A204.1 (cell line): ENCODE measurements around the gene SEMA6D.

Source experiments
- FAIRE-seq: peaks from 2 replicates; lab custom pipeline; 2012; peaks lifted over from hg19 to GRCh38; lab: Jason Lieb, UNC

SEMA6D gene

DNA sequence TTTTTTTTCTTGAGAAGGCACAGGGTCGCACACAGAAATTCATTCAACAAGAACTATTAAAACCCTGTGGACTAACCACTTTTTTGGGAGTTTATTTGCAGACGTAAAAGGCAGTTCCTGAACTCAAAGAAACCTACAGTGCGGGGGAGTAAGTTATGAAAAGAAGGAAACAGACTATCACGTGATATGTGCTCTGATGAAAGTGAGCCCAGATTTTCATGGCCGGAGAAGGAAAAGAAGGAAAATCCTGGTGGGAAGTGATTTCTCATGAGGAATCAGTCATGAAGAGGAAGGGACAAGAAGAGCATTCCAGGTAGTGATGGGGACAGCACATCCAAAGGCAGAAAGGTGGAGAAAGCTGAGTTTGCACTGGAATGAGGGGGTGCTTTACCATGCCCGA, 26.1 kb downstream of the SEMA6D start:
- FAIRE-seq, result no peak

DNA sequence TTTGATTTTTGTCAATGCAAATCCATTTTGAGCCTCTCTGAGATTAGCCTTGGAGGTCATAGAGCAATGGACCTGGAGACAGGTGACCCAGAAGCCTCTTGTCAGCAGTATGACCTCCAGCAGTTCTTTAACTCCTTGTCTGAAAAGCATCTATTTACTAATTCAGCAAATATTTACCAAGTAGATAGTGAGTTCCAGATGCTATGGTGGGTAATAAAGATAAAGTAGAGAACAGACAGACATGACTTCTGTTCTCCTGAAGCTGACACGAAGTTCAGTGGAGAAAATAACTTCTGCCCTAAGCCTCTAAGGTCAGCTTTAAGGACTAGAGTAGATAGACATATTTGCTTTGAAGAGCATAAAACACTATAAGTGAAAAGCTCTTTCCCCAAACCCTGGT, 26.6 kb downstream of the SEMA6D start:
- no peak for FAIRE-seq

DNA sequence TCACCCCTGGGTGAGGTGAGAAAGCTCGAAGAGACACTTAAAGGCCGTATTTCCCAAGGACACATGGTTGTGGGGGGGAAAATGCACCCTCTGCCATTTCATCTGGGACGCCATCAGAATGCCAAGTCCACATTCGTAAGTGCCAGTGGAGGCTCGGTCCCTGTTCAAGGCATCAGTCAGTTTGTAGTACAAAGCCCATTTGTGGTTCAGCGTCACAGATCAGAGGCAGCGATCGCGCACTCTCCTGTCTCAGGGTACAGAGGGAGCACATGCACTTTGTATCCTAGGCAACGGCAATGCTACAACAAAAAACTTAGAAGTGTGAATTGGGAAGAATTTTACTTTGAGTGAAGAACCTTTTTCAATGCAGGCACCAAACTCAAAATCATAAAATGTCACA, 27.2 kb downstream of the SEMA6D start:
- no peak for FAIRE-seq

DNA sequence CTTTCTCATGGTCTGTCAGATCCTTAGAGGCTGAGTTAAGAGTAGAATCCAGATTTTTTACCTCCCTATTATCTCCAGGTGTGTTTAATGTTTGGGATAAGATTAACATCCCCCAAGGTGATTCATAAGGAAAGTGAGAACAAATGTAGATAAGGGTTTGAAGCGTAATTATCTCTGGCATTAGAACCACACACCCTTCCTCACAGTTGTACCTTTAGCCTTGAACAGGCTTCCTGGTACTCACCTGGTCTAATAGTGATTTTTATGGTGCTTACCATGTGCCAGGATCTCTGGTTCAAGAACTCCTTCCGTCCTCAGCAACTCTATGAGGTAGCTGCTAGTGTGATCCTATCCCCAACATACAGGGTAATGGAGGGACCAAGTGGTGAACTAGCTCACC, 27.7 kb downstream of the SEMA6D start:
- no peak for FAIRE-seq

DNA sequence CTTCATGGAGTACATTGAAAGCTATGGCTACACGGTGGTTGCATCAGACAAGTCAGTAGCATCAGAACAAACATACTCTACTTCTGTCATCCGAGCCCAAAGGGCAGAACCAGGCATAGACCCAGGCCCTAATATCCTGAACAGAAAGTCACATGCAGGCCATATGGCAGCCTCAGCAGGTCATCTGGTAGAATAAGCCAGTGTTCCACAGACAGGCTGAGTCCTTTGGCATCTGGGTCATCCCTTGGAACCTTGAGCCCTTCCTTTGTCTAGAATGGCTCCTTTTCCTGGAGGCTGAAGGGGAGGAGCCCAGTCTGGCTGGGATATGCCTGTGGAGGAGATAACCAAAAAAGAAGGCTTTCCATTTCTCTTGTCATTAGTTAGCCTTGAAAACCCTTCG, 29.2 kb downstream of the SEMA6D start:
- FAIRE-seq, result no peak

DNA sequence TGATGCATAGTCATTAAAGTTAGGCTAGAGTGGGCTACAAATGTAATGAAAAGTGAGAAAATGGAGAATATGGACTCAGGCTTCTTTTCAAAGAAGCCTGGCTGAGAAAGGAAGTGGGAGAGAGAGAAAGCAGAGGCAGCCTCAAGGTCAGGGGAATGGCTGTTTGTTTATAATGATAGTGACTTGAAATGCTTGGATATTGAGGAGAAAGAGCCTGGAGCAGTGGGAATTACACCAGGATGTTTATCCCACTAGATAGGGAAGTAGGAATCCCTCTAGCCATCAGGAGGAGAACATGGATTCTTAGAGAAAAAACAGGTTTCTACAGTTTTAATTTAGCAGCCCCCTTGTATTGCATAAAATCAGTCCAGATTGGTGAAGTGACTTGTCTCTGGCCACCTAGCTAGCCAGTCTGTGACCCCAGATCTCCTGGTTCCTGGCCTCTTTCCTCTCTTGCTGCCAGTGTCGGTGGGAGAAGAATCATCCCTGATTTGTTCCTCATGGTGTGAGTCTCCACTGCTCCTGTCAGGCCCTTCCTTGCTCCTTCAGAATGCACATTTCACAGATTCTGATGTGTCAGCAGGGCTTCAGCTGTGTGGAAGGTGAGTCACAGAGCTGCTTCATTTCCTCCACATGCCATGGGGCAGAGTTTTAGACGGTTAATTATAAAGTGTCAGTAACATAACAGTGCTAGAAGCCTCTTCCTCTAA, 32.9 kb downstream of the SEMA6D start:
- FAIRE-seq, result no peak

DNA sequence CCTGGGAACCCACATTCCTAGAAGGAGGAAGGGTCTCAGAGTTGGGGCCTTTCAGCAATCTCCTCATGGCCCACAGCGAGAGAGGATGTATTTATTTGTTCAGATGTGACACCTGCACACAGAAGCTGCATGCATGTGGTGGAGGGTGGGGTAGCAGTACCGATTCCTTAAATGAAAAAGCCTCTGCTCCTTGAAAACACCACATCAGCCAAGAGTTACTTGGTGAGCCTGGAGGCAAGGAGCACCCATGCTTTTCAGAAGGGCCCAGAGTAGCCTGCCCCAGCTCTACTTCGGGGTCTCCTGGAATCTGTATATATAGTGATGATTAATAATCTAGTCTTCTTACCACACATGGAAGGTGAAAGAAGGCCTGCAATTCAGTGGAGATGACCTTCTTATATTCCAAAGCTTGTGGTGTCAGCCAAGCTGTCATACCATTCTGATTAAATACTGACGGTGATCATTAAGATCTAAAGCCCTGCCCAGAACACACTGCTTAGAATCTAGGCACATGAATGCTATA, 33.5 kb downstream of the SEMA6D start:
- no peak for FAIRE-seq

DNA sequence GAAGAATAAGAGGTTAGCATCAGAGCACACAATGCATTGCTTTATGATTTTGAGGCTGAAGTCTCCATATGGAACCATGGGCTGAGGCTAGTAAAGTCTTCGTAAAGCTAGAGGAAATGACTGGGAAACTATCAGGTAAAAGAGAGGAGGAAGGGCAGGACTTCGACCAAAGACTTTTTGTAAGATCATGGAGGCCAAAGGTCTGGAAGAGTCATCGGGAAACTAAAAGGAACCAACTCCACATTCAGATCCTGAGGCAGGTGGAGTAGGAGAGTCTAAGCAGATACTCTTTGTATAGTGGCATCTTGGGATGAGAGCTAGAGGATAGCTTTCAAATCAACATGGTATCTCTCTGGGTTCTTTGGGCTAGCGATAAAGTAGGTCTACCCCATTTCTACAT, 36.3 kb downstream of the SEMA6D start:
- no peak for FAIRE-seq

DNA sequence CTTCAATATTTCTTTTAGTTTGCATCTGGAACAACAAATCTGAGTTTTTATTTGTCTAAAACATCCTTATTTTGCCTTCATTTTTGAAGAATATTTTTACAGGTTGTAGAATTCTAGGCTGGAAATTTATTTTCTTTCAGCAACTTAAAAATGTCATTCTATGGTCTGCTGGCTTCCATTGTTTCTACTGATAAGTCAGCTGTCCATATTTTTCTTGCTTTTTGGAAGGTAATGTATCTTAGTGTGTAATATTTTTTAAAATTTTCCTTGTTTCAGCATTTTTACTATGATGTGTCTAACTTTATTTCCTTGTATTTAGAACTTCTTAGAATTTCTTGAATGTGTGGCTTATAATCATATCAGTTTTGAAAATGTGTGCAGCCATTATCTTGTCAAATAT, 37.0 kb downstream of the SEMA6D start:
- FAIRE-seq, result no peak

DNA sequence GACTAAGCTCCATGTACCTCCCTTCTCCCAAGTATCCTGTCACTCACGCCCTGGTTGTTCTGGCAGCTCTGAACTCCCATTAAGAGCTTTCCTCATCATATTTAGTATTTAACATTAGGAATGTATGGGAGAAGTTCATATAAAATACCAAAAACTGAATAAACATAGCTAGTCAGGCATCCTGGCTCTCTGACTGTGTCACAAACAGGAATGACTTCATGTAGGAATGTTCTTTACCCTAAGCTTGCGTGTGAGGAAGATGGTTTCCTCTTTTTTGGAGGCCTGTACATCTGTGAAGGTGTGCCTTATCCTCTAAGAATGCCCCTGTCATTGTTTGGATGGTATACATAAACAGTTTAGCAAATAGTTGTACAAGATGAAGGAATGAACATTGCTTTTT, 38.6 kb downstream of the SEMA6D start:
- FAIRE-seq, result no peak

DNA sequence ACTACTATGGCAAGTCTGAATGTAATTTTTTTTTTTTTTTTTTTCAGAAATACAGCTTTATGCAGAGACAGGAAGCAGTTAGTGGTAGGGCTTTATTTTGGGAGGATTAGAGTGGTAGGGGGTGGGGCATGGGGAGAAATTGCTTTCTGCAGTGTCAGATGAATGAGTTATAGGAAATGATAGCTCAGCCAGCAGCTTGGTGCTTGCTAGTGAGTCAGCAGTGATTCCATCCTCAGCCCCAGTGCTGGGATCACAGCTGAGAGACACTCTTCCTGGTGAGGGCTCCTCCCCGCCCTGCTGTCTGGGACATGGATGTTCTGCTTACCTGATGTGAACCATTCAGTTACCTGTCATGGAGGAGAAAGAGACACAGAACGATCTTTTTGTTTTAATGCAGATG, 39.6 kb downstream of the SEMA6D start:
- no peak for FAIRE-seq

DNA sequence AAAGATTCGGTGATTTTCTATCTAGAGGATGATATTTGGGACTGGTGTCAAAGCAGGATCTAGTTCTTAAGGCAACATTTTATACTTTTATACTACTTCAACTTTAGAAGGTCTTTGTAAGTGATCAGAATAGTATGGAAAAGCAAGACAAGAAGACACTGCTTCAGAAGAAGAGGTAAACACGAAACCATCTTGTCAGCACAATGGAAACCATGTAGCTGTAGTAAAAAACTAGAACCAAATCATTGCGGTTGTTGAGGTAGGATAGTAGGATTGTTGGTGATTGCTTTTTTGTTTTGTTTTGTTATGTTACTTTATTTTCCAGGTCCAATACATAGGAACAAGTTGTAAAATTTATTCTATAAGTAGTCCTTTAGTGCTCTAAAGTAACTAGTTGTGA, 40.0 kb downstream of the SEMA6D start:
- no peak for FAIRE-seq

DNA sequence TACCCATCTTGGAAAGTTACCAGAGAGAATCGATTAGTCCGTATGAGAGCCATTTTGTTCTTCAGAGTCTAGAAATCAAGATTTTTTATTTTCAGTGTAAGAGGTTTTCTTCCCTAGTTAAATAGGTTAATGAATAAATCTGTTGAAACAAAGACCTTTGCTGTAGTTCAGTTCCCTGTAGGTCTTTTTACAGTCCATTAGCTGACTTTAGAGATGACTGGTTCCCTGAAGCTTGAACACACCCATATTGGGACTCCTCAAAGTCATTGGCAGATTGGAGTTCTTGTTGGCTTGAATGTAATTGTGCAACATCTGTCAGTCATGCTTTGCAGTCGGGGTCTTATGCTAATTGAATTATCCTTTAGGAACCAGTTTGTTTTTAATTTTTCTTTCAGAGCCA, 45.3 kb downstream of the SEMA6D start:
- no peak for FAIRE-seq

DNA sequence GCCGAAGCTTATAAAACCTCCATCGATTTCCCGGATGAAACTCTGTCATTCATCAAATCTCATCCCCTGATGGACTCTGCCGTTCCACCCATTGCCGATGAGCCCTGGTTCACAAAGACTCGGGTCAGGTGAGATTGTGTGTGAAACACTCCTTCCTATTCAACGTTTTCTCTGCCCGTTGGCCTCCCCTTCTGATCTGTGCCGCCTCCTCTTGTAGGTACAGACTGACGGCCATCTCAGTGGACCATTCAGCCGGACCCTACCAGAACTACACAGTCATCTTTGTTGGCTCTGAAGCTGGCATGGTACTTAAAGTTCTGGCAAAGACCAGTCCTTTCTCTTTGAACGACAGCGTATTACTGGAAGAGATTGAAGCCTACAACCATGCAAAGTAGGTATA, 47.4 kb downstream of the SEMA6D start:
- FAIRE-seq, result no peak

DNA sequence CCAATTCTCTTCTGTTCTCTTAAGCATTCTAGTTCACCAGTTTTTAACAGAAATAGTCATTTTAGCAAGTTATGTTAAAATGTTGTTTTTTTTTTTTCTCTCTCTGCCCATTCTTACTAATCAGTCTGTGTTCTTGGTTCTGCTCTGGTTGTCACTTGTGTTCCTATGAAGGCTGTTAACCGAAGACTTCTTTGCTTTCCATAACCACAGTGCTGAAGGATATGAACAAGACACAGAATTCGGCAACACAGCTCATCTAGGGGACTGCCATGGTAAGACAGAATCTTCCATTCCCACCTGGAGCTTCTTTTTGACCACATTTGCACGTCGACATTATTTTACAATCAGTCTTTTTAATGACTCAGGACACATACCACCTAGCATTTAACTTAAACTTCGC, 49.1 kb downstream of the SEMA6D start:
- no peak for FAIRE-seq

DNA sequence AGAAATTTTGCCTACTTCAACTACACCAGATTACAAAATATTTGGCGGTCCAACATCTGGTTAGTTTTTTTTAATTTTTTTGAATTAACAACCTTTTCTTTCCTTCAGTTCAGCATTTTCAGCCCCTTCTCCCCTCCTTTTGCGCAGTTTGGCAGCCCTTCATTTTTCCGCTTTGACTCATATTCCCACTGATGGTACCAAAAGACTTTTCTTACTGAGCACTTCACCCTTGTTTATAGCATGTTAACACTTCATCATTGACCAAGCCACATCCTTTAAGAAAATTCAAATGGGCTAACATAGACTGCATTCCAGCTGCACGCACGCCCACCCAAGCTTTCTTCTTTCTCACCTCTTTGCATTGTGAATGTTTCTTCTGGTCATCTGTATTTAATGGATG, 49.7 kb downstream of the SEMA6D start:
- FAIRE-seq, result no peak

DNA sequence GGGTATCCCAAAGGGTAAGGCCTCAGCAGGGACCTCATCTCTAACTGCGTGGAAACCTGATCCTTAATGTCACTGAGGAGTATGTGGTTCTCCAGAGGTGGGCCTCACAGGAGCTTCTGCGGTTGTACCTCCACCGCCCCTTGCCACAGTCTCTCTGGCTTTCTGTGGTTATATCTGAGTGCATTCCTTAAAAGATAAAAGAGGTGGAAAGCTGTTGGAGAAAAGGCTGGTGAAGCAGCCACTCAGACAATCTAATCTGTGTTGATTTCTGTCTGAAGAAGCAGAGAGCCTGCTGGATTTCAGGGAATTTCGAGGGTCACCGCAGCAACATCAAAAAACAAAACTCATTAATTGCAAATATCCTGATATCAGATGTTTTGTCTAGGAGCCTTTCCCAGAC, 51.4 kb downstream of the SEMA6D start:
- no peak for FAIRE-seq

DNA sequence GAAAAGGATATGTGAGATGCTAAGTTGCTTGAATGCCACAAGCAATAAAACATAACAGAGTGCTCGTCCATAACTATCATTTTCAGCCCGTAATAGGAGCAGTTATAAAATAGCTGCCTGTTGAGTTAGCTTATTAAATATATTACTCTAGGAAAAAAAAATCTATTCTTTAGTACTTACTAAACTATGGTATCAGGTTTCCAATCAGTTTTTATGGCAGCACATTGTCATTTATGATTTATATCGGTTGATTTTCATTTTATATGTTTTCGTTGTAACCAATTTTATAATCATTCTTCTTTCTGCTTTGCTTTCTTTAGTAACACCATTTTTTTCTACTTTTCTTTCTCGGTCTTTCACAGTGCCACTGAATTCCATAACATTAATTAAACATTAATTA, 51.9 kb downstream of the SEMA6D start:
- no peak for FAIRE-seq

DNA sequence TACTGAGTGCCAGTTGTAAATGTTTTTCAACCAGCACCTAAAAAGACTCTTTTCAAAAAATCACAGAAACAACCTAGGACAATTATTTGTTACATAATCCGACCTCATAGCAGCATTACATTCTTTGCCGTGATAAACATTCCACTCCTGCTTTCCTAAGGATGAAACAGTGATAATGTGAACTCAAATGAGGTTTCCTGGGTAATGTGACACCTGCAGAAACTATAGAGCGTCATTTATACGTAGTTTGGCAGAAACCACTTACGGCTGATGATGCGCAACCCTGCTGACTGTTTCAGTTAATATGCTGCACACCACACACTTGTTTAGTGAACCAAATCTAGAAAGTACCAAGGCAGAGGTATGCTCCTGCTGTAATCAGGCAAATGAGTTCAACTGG, 55.8 kb downstream of the SEMA6D start:
- no peak for FAIRE-seq

DNA sequence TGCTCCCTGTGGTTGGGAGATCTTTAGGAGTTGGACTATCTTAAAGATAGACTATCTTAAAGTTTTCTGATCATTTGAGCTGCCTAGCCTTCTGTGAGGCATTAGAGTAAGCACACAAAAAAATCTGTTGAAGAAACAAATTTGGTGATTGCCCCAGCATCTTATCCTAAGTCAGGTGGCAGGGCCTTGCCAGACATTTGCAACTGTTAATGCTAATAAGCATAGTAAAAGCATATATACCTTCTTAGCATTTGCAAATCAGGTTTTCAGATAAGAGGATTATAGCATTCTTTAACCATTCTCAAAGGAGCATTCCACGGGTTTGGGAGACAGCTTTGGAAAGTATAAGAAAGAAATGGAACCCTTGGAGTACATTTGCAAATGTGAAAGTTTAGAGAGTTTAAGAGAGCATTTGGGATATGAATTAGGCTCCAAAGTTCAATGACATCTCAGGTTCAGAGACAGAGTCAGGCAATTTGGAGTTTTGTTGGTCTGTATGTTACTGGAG, 61.0 kb downstream of the SEMA6D start:
- no peak for FAIRE-seq

DNA sequence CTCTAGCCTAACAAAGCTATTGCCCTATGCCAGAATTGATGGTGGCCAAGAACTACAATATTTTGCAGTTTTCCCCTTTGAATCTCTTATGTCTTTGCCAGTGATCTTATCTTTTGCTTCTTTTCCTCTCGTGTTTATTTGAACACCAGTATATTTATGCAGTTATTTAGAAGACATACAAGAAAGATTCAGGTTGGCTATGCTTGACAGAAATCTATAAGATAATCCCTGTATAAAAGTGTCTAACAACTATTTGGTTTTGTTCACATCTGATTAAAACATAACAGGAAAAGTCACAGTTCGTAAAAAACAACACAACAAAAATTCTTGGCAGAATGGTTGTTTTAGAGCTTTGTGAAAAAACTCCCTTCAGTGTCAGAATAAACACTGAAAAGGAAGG, 63.7 kb downstream of the SEMA6D start:
- no peak for FAIRE-seq

DNA sequence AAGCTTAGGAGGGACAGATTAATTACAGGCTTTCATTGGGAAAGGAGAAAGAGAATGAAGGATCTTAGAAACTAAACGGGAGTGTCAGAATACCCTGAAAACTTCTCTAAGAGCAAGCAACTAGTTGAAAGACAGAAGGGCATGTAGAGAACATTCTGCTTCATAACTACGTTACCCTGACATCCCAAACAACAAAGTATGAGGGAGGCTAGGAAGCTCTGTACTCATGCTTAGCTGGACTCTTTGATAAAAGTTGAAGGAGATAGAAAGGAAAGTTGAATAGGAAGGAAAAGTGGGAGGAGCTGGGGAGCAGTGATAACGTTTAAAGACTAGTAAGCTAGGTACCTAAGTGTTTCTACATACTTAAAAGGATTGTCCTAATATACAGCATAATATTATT, 64.2 kb downstream of the SEMA6D start:
- FAIRE-seq, result no peak

DNA sequence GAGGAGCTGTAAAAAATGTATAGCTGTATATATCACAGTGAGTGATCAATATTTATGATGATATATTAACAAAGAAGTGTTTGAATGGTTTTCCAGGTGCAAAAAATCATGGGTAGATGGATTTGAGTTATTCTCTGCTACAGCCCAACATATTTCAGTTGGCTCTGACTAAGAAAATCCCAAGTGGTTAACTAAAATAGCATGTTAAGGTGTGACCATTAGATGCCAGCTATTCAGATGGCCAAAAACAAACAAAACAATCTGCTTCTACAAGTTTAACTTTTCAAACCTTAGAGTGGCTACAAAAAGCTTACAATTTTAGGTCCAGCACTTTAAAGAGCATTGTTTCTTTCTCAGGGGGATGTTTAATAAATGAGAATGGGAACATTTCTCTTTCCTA, 67.5 kb downstream of the SEMA6D start:
- FAIRE-seq, result no peak

DNA sequence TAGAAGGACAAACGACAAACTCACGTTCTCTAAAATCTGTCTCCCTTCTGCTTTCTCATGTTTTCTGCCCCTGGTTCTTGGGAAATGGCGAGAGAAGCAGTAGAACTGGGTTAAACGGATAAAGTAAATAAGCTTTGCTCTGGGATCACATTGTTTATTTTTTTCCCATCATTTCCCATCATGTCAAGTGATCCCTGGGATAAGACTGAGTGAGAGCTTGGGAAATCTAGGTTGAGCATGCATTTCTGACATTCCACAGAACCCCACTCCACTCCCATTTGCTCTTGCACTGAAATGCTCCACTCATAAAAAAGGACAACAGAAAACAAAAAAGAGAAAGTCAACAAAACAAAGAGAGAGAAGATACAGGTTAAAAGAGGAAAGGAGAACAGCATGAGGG, 69.1 kb downstream of the SEMA6D start:
- FAIRE-seq, result no peak

DNA sequence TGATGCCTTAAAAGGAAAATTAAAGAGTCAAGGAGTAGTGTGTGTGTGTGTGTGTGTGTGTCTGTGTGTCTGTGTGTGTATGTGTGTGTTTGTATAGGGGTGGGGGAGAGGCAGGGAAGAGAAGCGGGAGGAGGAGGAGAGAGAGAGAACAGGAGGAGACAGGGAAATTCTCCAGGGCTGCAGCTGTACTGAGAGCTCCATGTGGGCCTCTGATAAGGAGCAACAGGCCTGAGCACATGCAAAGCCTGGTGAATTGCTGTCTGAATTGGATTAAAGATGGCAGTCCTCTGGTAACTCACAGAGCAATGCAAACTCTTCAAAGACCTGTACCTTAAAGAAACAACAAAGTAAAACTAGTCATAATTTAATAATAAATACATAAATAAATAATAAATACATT, 70.6 kb downstream of the SEMA6D start:
- FAIRE-seq, result no peak
